GM12891 (cell line): Measurements from ENCODE around the gene INSYN2B.

Source experiments
- PAX5 ChIP-seq: IDR thresholded peaks from 2 replicates; pipeline ENCODE4 v1.6.1; 2011; ENCODE audit warnings: low read length, moderate library complexity, mild to moderate bottlenecking; ENCODE audit not compliant: insufficient read depth, severe bottlenecking
- POLR2A ChIP-seq: IDR thresholded peaks from 2 replicates; pipeline ENCODE4 v1.6.1; 2011; ENCODE audit warnings: low read depth, low read length, control low read depth
- POLR2AphosphoS5 ChIP-seq: IDR thresholded peaks from 2 replicates; pipeline ENCODE4 v1.6.1; 2011; ENCODE audit warnings: low read depth, low read length, control low read depth
- SPI1 ChIP-seq: IDR thresholded peaks from 2 replicates; pipeline ENCODE4 v1.6.1; 2011; ENCODE audit warnings: low read depth, low read length, control low read depth

GRCh38 chr5:169944115-169944514, 36.2 kb downstream of the INSYN2B start:
- TF ChIP-seq POLR2A = no peak
- no peak for TF ChIP-seq SPI1
- TF ChIP-seq POLR2AphosphoS5 = no peak
- TF ChIP-seq PAX5 = no peak
